Vagina (tissue), 2 donors: ENCODE data around the gene FADS6.

Experiments
- CTCF ChIP-seq, 3 experiments: fragments of 450-650 bp in 2 of 3; fragments of 200-600 bp in 1 of 3; sonication (generic) in 1 of 3; IDR thresholded peaks; one replicate each; pipeline ENCODE4 v1.5.1; 2017 to 2019; ENCODE audit warnings: antibody characterized with exemption in 3 of 3, mild to moderate bottlenecking in 2 of 3, moderate library complexity in 2 of 3
- POLR2A ChIP-seq, 2 donors: fragments of 450-650 bp; IDR thresholded peaks; one replicate each; pipeline ENCODE4 v1.6.1; 2017; ENCODE audit warnings: antibody characterized with exemption in 2 of 2, mild to moderate bottlenecking in 2 of 2, moderate library complexity in 2 of 2
- POLR2AphosphoS5 ChIP-seq, 2 donors: sonication (generic); formaldehyde crosslinking; IDR thresholded peaks; one replicate each; pipeline ENCODE4 v1.9.0; 2017; ENCODE audit warnings: antibody characterized with exemption in 2 of 2, mild to moderate bottlenecking in 2 of 2, low read depth in 1 of 2; ENCODE audit not compliant: insufficient read depth in 1 of 2

- TF ChIP-seq CTCF (IDR thresholded peaks at IDR 0.05): no peak
- TF ChIP-seq POLR2A (IDR thresholded peaks at IDR 0.05): no peak
- TF ChIP-seq POLR2AphosphoS5 (IDR thresholded peaks at IDR 0.05; ENCODE audit: insufficient read depth in 1 of 2, low read depth in 1 of 2): no peak
Measured at GRCh38 chr17:74937064-74938051, 43.9 kb upstream of the FADS6 start.
